ENCODE measurements around the gene EYA3.

DNA sequence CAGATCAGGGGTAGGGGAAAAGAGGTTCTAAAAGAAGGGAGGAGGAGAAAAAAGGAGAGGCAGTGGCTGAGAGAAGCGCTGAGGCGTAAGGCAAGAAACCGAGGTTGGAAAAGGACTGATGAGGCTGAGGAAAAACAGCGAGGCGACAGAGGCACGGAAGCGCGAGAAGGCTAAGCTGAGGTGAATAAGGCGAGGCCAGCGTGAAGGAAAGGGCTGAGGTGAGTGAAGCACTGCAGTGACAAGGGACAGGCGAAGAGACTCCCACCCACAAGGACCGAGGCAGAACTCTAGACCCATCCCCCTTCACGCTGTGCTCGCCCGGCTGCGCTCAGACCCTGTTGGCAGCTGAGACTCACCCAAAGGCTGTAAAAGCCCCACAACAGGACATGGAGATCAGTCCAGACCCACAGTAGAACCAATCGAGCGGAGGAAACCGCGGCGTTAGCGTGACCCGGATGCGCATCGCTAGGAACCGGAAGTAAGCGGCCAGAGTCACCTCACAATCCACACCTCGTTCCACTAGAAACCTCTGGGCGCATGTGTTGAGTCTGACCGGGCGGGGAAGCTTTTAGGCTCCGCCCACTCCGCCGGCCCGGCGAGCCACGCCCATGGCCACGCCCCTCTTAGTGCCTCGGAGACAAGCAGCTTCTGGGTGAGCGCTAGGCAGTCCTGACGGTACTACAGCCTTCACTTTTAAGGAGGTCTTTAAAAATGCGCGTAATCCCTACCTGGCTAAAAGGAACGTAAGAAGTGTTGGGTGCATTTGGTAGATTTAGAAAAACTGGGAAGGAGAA is at the start of gene EYA3:
- TF ChIP-seq, protein P1, sequence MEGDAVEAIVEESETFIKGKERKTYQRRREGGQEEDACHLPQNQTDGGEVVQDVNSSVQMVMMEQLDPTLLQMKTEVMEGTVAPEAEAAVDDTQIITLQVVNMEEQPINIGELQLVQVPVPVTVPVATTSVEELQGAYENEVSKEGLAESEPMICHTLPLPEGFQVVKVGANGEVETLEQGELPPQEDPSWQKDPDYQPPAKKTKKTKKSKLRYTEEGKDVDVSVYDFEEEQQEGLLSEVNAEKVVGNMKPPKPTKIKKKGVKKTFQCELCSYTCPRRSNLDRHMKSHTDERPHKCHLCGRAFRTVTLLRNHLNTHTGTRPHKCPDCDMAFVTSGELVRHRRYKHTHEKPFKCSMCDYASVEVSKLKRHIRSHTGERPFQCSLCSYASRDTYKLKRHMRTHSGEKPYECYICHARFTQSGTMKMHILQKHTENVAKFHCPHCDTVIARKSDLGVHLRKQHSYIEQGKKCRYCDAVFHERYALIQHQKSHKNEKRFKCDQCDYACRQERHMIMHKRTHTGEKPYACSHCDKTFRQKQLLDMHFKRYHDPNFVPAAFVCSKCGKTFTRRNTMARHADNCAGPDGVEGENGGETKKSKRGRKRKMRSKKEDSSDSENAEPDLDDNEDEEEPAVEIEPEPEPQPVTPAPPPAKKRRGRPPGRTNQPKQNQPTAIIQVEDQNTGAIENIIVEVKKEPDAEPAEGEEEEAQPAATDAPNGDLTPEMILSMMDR (IDR thresholded peaks at IDR 0.05; ENCODE audit: low read depth, low read length, poor library complexity, severe bottlenecking) = no peak
- no peak for TF ChIP-seq EZH2phosphoT487 (IDR thresholded peaks at IDR 0.05; ENCODE audit: borderline replicate concordance, low read length)

All from DOHH2 (cell line).